ENCODE measurements around the gene GSTM4. TPM values are rescaled to one million over a fixed set of nuclear protein-coding genes. Genes with fewer than 3 reads are reported as not detected.

GSTM4 gene
- total and polyA plus RNA-seq, 4 donors, result 24.5 to 48.6 (median 34.9) TPM

DNA sequence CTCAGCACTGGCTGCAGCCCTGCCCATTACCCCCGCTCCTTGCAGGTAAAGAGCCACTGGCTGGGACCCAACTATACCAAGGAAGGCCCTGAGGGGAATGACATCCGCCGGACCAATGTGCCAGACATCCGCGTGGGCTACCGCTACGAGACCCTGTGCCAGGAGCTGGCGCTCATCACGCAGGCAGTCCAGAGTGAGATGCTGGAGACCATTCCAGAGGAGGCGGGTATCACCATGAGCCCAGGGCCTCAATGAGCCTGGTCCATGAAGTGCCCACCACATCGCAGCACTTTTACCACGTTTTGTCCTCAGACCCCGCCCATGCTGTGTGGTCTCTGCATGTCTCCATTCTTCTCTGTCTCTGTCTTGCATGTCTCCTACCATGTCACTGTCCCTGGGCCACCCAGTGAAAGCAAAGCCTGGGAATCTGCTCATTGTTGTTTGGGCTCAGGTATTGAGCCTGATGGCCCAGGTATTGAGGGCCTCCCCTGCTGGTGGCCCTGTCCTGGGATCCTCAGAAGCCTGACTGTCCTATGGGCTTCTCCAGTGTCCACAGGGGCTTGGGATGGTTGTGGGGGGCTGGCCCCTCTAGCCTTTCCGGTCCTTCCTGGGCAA is 24.9 kb upstream of the GSTM4 start:
- no peak for DNase-seq (ENCODE audit: low read depth in 4 of 6, low spot score in 6 of 6)
- Histone ChIP-seq H3K4me3 (ENCODE audit: low read depth, low read length) (no peak overlapping the region), H3K9me3 (ENCODE audit: control insufficient read depth, insufficient read depth, low read length) (no peaks in the 10 kb centered on the region), H3K27ac (ENCODE audit: low read depth, low read length) (no peak overlapping the region), H3K27me3 (ENCODE audit: control insufficient read depth, insufficient read depth, low read length) (no peaks in the 10 kb centered on the region), H3K4me1 (ENCODE audit: control insufficient read depth, insufficient read depth, low read length) (peaks cover 23% of the 10 kb centered on the region), H3K36me3 (ENCODE audit: control insufficient read depth, insufficient read depth, low read length) (peaks cover 72% of the 10 kb centered on the region)
- WGBS (ENCODE audit: insufficient coverage), result 95% methylated on average over 14 of the region's 14 CpGs

DNA sequence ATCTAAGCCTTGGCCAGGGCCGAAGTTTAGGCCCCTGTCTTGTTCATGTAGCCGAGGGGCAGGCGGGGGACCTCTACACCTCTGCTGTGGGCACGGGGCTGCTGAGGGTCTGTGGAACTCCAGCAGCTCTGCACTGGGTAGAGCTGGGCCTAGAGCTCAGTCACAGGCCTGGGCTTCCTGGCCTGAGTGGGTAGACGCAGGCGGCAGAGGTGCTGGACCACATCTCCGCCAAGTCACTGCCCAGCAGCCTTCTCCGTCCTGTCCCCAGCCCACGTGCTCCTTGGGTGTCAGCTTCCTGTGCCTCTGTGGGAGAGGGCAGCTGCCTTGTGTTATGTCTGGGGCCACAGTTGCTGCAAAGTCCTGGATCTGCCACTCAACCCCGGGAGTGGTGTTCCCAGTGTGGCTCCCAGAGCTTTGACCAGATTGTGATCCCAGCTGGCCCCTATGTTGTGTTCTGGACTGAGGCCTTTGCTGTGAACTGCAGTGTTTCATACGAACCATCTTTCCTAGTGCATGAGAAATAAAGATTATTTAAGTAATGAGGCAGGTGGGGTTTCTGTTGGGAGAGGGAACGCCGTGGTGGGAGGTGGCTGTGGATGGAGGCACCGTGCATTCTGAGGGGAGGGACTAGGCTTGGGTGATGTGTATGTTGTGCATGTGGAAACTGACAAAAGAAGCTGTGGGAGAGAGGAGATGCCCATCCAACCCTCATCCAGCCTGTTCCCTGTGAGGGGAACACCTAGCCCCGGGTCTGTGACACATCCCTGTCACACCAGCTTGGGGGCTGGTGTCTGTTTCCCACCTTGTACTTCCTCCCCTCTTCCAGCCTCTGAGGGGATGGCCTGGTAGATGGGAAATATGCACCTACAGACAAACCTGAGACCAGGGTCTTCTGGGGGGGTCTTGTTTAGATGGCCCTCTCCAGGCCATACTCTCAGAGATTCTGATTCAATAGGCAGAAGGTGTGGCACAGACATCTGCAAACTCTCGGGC is 24.1 kb upstream of the GSTM4 start:
- DNase-seq (ENCODE audit: low read depth in 4 of 6, low spot score in 6 of 6), result no peak
- Histone ChIP-seq H3K27me3 (ENCODE audit: control insufficient read depth, insufficient read depth, low read length) (no peaks in the 10 kb centered on the region), H3K9me3 (ENCODE audit: control insufficient read depth, insufficient read depth, low read length) (no peaks in the 10 kb centered on the region), H3K36me3 (ENCODE audit: control insufficient read depth, insufficient read depth, low read length) (peaks cover 64% of the 10 kb centered on the region), H3K27ac (ENCODE audit: low read depth, low read length) (peak overlapping the region; percentile 55), H3K4me3 (ENCODE audit: low read depth, low read length) (no peak overlapping the region), H3K4me1 (ENCODE audit: control insufficient read depth, insufficient read depth, low read length) (peaks cover 23% of the 10 kb centered on the region)
- WGBS (ENCODE audit: insufficient coverage), result 86% methylated on average over 12 of the region's 16 CpGs

DNA sequence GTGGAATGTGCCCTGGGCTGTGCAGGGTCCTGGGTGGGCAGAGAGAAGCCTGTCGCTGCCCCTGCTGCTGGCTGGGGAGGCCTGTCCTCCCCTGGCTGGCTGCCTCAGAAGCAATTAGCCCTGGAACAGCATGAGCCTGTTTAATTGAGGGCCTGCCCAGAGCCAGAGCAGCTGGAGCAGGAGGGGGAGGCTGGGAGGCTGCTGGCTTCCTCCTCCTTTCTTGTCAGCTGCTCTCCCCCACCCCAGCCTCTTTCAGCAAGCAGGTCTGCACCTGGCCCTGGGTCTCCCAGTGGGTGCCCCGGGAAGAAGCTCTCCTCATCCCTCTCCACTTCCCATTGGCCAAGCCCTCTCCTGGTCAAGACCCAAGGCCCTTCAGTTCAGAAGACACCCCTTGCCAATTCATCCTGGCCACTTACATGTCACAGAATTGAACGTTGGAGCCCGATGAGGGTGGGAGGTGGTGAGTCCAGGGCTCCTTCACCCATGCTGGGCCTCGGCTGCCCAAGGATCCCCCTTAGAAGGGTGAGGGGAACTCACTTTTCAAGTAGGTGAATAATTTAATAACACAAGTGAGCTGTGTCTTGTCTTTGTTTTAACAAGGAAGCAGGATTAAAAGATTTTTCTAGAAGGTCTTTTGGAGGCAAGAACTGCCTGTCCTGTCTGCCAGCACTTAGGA is 23.1 kb upstream of the GSTM4 start:
- DNase-seq (ENCODE audit: low read depth in 4 of 6, low spot score in 6 of 6), result peak in 3 of 6 donors; percentile 61 to 91 (median 84)
- WGBS (ENCODE audit: insufficient coverage), result 13% methylated on average over 2 of the region's 5 CpGs

DNA sequence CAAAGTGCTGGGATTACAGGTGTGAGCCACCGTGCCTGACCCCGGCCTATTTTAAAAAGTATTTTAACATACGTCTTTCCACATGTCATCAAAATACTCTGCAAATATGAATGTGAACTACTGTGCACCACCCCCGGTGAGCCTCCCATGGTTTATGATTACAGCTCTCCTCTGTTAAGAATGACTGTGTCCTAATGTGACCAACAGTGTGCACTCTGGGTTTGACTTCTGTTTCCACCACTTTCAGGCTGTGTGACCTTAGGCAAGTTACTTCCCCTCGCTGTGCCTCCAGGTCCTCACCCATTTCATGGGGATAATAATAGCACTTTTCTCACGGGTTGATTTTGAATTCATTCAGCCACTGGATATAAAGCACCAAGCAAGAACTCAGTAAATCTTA is 21.6 kb upstream of the GSTM4 start:
- 87% methylated on average over 4 of the region's 6 CpGs for WGBS (ENCODE audit: insufficient coverage)
- Histone ChIP-seq H3K9me3 (ENCODE audit: control insufficient read depth, insufficient read depth, low read length) (no peaks in the 10 kb centered on the region), H3K27ac (ENCODE audit: low read depth, low read length) (no peak overlapping the region), H3K27me3 (ENCODE audit: control insufficient read depth, insufficient read depth, low read length) (no peaks in the 10 kb centered on the region), H3K36me3 (ENCODE audit: control insufficient read depth, insufficient read depth, low read length) (peaks cover 43% of the 10 kb centered on the region), H3K4me3 (ENCODE audit: low read depth, low read length) (no peak overlapping the region), H3K4me1 (ENCODE audit: control insufficient read depth, insufficient read depth, low read length) (peaks cover 23% of the 10 kb centered on the region)
- no peak for DNase-seq (ENCODE audit: low read depth in 4 of 6, low spot score in 6 of 6)

More for the DNA sequence above, 23.1 kb upstream of the GSTM4 start:
- Histone ChIP-seq H3K9me3 (ENCODE audit: control insufficient read depth, insufficient read depth, low read length) (no peaks in the 10 kb centered on the region), H3K4me3 (ENCODE audit: low read depth, low read length) (no peak overlapping the region), H3K27me3 (ENCODE audit: control insufficient read depth, insufficient read depth, low read length) (no peaks in the 10 kb centered on the region), H3K4me1 (ENCODE audit: control insufficient read depth, insufficient read depth, low read length) (peaks cover 23% of the 10 kb centered on the region), H3K27ac (ENCODE audit: low read depth, low read length) (peak overlapping the region; percentile 55), H3K36me3 (ENCODE audit: control insufficient read depth, insufficient read depth, low read length) (peaks cover 54% of the 10 kb centered on the region)

DNA sequence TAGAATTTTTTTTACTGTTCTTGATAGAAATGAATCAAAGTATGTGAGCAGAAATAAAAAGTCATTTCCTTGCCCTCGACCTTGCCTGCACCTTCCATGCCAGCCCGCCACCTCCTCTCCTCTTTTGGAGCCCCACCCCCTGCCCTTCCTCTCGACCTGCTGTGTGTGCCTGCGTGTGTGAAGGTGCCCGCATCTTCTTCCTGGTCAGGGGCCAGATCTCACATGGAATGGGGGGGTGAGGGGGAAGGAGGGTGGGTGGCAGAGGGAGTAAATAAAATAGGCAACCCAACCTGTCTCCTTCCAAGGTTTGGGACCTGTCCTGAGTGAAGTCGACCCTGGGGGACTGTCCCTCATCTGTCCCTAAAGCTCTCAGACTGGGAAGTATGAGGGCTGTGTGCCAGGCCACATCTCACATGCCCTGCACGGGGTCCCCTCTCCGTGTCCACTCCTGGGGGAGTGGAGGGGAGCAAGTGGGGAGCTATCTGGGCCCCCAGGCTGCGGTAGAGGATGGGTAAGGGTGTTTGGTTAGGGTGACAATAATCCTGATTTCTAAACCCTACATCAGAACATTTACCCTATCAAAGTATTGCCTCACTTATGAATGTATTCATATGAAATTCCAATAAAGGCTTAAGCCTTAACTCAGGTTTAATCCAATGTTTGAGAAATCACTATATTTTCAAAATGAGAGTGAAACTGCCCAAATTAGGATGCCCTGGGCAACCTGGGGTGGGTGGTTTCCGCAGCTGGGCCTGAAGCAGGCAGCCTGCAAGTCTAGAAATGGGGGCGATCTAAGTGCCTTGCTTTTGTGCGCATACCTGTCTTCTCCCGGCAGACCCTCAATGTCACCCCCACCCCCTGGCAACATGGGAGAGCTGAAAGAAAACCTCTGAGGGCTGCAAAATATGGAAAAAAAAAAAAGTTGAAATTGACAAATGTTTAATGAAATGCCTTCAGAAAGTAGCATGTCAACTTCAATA is 20.8 kb upstream of the GSTM4 start:
- H3K36me3 ChIP-seq (ENCODE audit: control insufficient read depth, insufficient read depth, low read length), result peaks cover 36% of the 10 kb centered on the region
- H3K27me3 ChIP-seq (ENCODE audit: control insufficient read depth, insufficient read depth, low read length), result no peaks in the 10 kb centered on the region
- no peak for DNase-seq (ENCODE audit: low read depth in 4 of 6, low spot score in 6 of 6)
- H3K4me3 ChIP-seq (ENCODE audit: low read depth, low read length), result no peak overlapping the region
- no peak overlapping the region for H3K27ac ChIP-seq (ENCODE audit: low read depth, low read length)
- peaks cover 24% of the 10 kb centered on the region for H3K4me1 ChIP-seq (ENCODE audit: control insufficient read depth, insufficient read depth, low read length)
- no peaks in the 10 kb centered on the region for H3K9me3 ChIP-seq (ENCODE audit: control insufficient read depth, insufficient read depth, low read length)
- WGBS (ENCODE audit: insufficient coverage), result 87% methylated on average over 2 of the region's 13 CpGs

DNA sequence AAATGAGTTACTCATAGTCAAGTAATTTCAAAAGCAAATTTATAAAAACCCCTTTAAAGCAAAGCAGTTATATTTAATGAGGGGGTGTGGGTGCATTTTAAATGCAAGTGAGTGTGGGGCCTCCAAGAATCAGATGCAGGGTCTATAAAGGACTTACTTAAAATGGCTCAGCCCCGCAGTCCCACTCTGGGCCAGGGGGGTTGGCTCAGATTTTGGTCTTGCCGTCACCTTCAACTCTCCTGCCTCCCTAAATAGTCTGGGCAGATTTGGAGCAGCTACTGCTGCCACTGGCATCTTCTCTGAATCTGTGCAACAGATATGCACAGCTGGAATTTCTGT is 20.1 kb upstream of the GSTM4 start:
- Histone ChIP-seq H3K4me1 (ENCODE audit: control insufficient read depth, insufficient read depth, low read length) (peaks cover 32% of the 10 kb centered on the region), H3K27me3 (ENCODE audit: control insufficient read depth, insufficient read depth, low read length) (no peaks in the 10 kb centered on the region), H3K36me3 (ENCODE audit: control insufficient read depth, insufficient read depth, low read length) (peaks cover 29% of the 10 kb centered on the region), H3K4me3 (ENCODE audit: low read depth, low read length) (no peak overlapping the region), H3K9me3 (ENCODE audit: control insufficient read depth, insufficient read depth, low read length) (no peaks in the 10 kb centered on the region), H3K27ac (ENCODE audit: low read depth, low read length) (no peak overlapping the region)
- no peak for DNase-seq (ENCODE audit: low read depth in 4 of 6, low spot score in 6 of 6)
- WGBS (ENCODE audit: insufficient coverage), result 69% methylated on average over 2 of the region's 2 CpGs

DNA sequence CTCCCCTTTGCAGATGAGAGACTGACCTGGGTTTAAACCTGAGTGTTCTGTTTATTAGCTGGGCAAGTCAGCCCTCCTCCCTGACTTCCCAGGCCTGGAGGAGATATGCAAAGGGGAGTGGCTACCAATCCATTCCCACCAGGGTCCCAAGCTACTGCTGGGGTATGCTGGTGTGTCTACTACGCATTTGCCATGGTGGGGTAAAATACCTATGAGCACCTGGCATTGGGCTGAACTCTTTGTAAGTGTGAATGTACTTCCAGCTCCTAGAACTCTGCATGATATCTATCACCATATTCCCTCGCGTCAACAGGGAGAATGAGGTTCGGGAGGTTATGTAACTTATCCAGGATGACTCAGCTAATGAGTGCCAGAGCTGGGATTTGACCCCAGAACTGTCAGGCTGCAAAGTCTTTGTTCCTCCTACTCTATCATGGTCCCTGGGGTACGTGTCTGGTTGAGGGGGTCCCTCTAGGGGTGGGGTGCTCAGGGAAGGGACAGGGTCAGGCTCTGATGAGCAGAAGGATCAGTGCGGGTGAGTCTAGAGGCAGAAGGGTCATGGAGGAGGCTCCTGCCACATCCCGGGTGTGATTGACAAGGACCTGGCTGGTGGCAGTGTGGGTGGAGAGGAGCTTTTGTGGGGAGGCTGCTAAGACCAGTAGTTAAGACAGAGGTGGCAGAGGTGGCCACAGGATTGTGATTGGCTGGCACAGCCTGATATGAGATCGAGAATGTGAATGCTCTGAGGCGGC is 19.5 kb upstream of the GSTM4 start:
- H3K9me3 ChIP-seq (ENCODE audit: control insufficient read depth, insufficient read depth, low read length), result no peaks in the 10 kb centered on the region
- H3K36me3 ChIP-seq (ENCODE audit: control insufficient read depth, insufficient read depth, low read length), result peaks cover 23% of the 10 kb centered on the region
- H3K4me3 ChIP-seq (ENCODE audit: low read depth, low read length), result no peak overlapping the region
- H3K27me3 ChIP-seq (ENCODE audit: control insufficient read depth, insufficient read depth, low read length), result no peaks in the 10 kb centered on the region
- no peak for DNase-seq (ENCODE audit: low read depth in 4 of 6, low spot score in 6 of 6)
- no peak overlapping the region for H3K27ac ChIP-seq (ENCODE audit: low read depth, low read length)
- 63% methylated on average over 4 of the region's 9 CpGs for WGBS (ENCODE audit: insufficient coverage)
- H3K4me1 ChIP-seq (ENCODE audit: control insufficient read depth, insufficient read depth, low read length), result peaks cover 31% of the 10 kb centered on the region

DNA sequence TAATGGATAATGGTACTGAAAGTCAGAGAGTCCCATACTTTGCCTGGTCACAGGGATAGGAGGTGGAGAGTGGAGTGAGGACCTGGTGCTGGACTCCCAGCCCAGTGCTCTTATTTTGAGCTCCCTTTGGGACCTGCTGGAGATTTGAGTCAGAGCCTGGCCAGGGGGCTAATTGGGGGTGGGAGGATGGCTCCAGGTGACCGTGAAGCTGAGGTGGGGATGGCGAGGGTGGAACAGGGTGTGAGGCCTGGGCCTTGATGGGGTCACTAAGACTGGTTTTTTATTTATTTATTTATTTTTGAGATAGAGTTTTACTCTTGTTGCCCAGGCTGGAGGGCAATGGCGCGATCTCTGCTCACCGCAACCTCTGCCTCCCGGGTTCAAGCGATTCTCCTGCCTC is 18.5 kb upstream of the GSTM4 start:
- H3K27ac ChIP-seq (ENCODE audit: low read depth, low read length), result no peak overlapping the region
- no peak overlapping the region for H3K4me3 ChIP-seq (ENCODE audit: low read depth, low read length)
- 100% methylated on average over 2 of the region's 7 CpGs for WGBS (ENCODE audit: insufficient coverage)
- peaks cover 14% of the 10 kb centered on the region for H3K36me3 ChIP-seq (ENCODE audit: control insufficient read depth, insufficient read depth, low read length)
- no peak for DNase-seq (ENCODE audit: low read depth in 4 of 6, low spot score in 6 of 6)
- no peaks in the 10 kb centered on the region for H3K9me3 ChIP-seq (ENCODE audit: control insufficient read depth, insufficient read depth, low read length)
- no peaks in the 10 kb centered on the region for H3K27me3 ChIP-seq (ENCODE audit: control insufficient read depth, insufficient read depth, low read length)
- peaks cover 20% of the 10 kb centered on the region for H3K4me1 ChIP-seq (ENCODE audit: control insufficient read depth, insufficient read depth, low read length)
